Esophagus squamous epithelium (tissue), 5 donors: Measurements from ENCODE around the gene COA8. TPM values are rescaled to one million over a fixed set of nuclear protein-coding genes. Genes with fewer than 3 reads are reported as not detected.

Experiments
- DNase-seq: peaks from one replicate; lab custom pipeline; 2025; lab: John Stamatoyannopoulos, UW
- H3K27ac ChIP-seq, 4 donors: fragments of 200-600 bp; sonication (generic); one replicate each; pipeline ENCODE4 v1.5.1; 2016 to 2019; ENCODE audit warnings: mild to moderate bottlenecking in 1 of 4
- H3K27me3 ChIP-seq, 4 donors: fragments of 200-600 bp; sonication (generic); 1 replicate in 3 of 4; 2 replicates in 1 of 4; pipeline versions ENCODE4 v1.5.1 to v1.6.0; 2017 to 2021; ENCODE audit warnings: antibody characterized with exemption in 1 of 4
- H3K36me3 ChIP-seq, 3 donors: fragments of 200-600 bp; sonication (generic); one replicate each; pipeline ENCODE4 v1.5.1; 2016 to 2019
- H3K4me1 ChIP-seq, 3 donors: fragments of 200-600 bp; sonication (generic); one replicate each; pipeline ENCODE4 v1.5.1; 2017 to 2019
- H3K4me3 ChIP-seq, 4 donors: fragments of 200-600 bp; sonication (generic); 1 replicate in 3 of 4; 2 replicates in 1 of 4; pipeline ENCODE4 v1.5.1; 2016 to 2019; ENCODE audit warnings: mild to moderate bottlenecking in 2 of 4, moderate library complexity in 1 of 4
- H3K9me3 ChIP-seq, 3 donors: fragments of 200-600 bp; sonication (generic); one replicate each; pipeline ENCODE4 v1.5.1; 2016 to 2019
- POLR2A ChIP-seq, 4 donors: fragments of 450-650 bp; IDR thresholded peaks; one replicate each; pipeline ENCODE4 v1.6.1; 2017; ENCODE audit warnings: antibody characterized with exemption in 4 of 4, mild to moderate bottlenecking in 4 of 4, moderate library complexity in 3 of 4
- WGBS, 2 donors: methylation state at CpG; one replicate each; pipeline ENCODE4 v1.1.5; 2018; 5-methylcytosine and 5-hydroxymethylcytosine counted together
- intact Hi-C: fragments of 100-400 bp; cut with DNase I; formaldehyde crosslinking; loops from one replicate; pipeline ENCODE4 v1.15.0; 2022
- total RNA-seq, 4 donors: library from RNA; depleted of rRNA; stranded (reverse); fragments of >200 nt; gene quantifications; one replicate each; pipeline ENCODE4 v1.1.0, GENCODE V29; 2016
- TF ChIP-seq, protein P1 (sequence below), 6 experiments: fragments of 450-650 bp in 4 of 6; fragments of 200-600 bp in 2 of 6; sonication (generic) in 2 of 6; IDR thresholded peaks; one replicate each; pipeline ENCODE4 v1.5.1; 2016 to 2019; ENCODE audit warnings: antibody characterized with exemption in 6 of 6, mild to moderate bottlenecking in 4 of 6, moderate library complexity in 4 of 6
- donor health status: DM: yes; HTN: yes; CAD: no.

The COA8 gene
- total RNA-seq, 4 donors from 2014 or later = 18.2 to 28.7 (median 22.7) TPM

DNA sequence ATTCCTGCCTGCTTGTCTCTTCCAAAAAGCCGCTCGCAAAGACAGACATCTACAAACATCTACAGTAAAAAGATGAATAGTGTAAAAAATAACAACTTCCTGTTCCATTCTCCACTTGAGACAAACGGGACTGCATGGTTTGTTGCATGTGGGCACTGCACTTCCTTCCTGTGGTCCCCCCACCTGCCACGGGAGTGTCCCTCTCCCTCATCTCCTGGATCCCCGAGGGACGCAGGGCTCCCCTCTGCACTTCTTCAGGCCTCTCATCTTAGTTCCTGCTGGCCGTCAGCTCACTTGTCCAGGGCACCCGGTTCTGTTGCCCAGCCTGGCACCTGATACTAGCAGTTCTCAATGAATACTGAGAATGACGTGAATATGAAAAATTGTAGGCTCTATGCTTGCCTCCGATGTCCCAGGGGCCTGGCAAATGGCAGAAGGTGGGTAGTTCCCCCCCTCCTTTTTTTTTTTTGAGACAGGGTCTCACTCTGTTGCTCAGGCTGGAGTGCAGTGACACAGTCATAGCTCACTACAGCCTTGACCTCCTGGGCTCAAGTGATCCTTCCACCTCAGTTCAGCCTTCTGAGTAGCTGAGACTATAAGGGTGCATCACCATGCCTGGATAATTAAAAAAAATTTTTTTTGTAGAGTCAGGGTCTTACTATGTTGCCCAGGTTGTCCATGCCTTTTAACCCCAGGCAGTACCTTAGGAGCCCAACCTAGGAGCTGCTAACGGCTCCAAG, 62.8 kb downstream of the COA8 start:
- Histone ChIP-seq H3K4me3 (peak overlapping the region in 1 of 4 donors; percentile 32), H3K36me3 (no peaks in the 10 kb centered on the region), H3K27me3 (no peaks in the 10 kb centered on the region), H3K9me3 (no peaks in the 10 kb centered on the region), H3K4me1 (peaks cover 30 to 60% (median 34%) of the 10 kb centered on the region in 3 donors), H3K27ac (peak overlapping the region; percentile 66 to 86 (median 80))
- DNase-seq = no peak
- WGBS, 2 donors = 37 to 40% methylated on average over 9 to 10 of the region's 11 CpGs
- TF ChIP-seq POLR2A (IDR thresholded peaks at IDR 0.05) = no peak
- TF ChIP-seq, protein P1, sequence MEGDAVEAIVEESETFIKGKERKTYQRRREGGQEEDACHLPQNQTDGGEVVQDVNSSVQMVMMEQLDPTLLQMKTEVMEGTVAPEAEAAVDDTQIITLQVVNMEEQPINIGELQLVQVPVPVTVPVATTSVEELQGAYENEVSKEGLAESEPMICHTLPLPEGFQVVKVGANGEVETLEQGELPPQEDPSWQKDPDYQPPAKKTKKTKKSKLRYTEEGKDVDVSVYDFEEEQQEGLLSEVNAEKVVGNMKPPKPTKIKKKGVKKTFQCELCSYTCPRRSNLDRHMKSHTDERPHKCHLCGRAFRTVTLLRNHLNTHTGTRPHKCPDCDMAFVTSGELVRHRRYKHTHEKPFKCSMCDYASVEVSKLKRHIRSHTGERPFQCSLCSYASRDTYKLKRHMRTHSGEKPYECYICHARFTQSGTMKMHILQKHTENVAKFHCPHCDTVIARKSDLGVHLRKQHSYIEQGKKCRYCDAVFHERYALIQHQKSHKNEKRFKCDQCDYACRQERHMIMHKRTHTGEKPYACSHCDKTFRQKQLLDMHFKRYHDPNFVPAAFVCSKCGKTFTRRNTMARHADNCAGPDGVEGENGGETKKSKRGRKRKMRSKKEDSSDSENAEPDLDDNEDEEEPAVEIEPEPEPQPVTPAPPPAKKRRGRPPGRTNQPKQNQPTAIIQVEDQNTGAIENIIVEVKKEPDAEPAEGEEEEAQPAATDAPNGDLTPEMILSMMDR (IDR thresholded peaks at IDR 0.05) = no peak
- intact Hi-C loops = loop anchor here (10.0 kb wide), 1 partner anchor 51 kb away; no protein-coding TSS in a partner anchor

DNA sequence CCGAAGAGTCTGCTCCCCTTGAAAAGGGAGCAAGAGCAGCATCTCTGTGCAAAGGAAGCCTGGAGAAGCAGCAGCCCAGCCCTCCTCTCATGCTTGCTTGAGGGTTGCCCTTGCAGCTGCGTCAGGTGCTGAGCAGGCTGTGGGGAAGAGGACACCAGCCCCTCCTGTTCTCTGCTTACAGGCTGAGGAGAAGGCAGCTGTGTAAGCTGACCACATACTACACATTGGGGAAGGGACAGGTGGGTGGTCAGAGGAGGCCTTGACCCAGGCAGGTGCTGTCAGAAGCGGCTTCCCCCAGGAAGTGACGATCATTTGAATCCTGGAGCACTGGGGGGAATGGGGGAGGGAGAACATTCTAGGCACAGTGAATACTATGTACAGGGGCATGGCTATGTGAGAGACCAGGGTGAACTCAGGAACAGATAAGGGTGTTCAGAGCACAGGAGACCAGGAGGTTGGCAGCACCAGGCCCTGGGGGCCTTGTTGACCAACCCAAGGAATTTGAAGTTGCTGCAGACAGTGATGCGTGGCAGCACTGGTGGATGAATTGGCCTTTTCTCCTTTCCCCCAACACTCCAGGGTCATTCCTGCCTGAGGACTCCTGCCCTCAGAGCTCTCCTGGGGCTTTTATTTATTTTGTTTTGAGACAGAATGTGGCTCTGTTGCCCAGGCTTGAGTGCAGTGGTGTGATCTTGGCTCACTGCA, 63.5 kb downstream of the COA8 start:
- TF ChIP-seq POLR2A (IDR thresholded peaks at IDR 0.05) = no peak
- TF ChIP-seq, protein P1 (IDR thresholded peaks at IDR 0.05) = no peak
- H3K36me3 ChIP-seq = peaks cover 0 to 3% (median 0%) of the 10 kb centered on the region in 3 donors
- peaks cover 37 to 67% (median 39%) of the 10 kb centered on the region in 3 donors for H3K4me1 ChIP-seq
- intact Hi-C loops = loop anchor here (10.0 kb wide), 1 partner anchor 51 kb away; no protein-coding TSS in a partner anchor
- no peaks in the 10 kb centered on the region for H3K27me3 ChIP-seq
- WGBS, 2 donors = 60 to 94% methylated on average over 1 to 5 of the region's 5 CpGs
- DNase-seq = no peak
- H3K4me3 ChIP-seq = no peak overlapping the region
- no peaks in the 10 kb centered on the region for H3K9me3 ChIP-seq
- H3K27ac ChIP-seq = peak overlapping the region in 2 of 4 donors; percentile 80 to 81

DNA sequence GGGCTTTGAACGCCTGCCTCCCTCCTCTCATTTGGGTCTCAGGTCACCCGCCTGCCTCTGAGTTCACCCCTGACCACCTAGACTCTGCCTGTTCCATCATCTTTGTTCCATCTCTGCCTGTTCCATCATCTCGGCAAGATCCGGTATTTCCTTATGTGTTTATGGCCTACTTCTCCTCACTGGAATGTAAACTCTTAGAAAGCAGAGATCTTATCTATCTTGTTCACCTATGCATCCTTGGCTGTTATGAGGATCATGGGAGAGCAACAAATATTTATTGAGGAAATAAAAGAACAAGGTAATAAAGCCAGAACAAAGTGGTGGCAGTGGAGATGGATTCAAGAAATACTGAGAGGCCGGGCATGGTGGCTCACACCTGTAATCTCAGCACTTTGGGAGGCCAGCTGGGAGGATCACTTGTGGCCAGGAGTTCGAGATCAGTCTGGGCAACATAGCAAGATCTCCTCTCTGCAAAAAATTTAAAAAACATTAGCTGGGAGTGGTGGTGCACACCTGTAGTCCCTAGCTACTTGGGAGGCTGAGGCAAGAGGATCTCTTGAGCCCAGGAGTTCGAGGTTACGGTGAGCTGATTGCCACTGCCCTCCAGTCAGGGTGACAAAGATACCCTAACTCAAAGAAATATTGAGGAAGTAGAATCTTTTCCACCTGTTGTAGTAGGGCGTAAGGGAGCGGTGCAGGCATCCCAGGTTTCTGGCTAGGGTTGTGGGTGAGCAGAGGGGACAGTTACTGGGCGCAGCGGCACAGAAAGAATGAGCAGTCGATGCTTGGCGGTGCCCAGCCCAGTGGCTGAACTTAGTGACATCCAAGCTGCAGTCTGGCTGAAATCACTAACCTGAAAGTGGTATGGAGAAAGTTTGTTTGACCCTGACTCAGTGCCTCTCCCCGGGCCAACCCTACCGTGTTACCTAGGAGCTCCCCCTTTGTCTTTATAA, 64.6 kb downstream of the COA8 start:
- peak overlapping the region; percentile 98 to 100 (median 98) for H3K27ac ChIP-seq
- DNase-seq = no peak
- H3K4me1 ChIP-seq = peaks cover 39 to 78% (median 44%) of the 10 kb centered on the region in 3 donors
- no peaks in the 10 kb centered on the region for H3K27me3 ChIP-seq
- TF ChIP-seq, protein P1 (IDR thresholded peaks at IDR 0.05) = no peak
- no peak for TF ChIP-seq POLR2A (IDR thresholded peaks at IDR 0.05)
- 81 to 89% methylated on average over 14 to 15 of the region's 16 CpGs for WGBS, 2 donors
- H3K9me3 ChIP-seq = no peaks in the 10 kb centered on the region
- no peak overlapping the region for H3K4me3 ChIP-seq
- intact Hi-C loops = loop anchor here (10.0 kb wide), 1 partner anchor 53 kb away; no protein-coding TSS in a partner anchor
- peaks cover 0 to 13% (median 0%) of the 10 kb centered on the region in 3 donors for H3K36me3 ChIP-seq

DNA sequence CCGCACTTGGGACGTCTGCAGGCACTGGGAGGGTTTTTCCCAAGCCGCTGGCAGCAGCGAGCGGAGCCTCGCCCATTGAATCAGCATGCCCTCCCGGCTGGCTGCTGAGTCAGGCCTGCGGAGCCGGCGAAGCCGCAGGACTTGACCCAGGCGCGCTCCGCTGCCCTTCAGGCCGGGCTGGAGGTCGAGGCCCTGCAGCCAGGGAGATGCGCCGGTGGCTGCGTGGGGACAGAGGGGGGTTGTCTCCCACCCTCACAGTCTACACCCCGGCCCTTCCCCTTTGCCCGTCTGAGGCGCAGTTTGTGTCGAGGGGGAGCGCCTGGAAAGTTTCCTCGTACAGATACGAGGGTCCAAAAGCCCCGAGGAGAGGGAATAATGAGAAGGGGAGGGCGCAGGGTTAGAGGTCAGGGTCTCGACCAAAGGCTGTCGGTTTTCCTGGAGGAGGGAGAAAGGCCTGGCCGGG, 65.5 kb downstream of the COA8 start:
- TF ChIP-seq, protein P1 (IDR thresholded peaks at IDR 0.05) = no peak
- TF ChIP-seq POLR2A (IDR thresholded peaks at IDR 0.05) = peak in 2 of 4 donors; percentile 70 to 82
- Histone ChIP-seq H3K4me1 (peaks cover 39 to 85% (median 52%) of the 10 kb centered on the region in 3 donors), H3K4me3 (peak overlapping the region; percentile 89 to 100 (median 90)), H3K27ac (peak overlapping the region; percentile 98 to 100 (median 98)), H3K27me3 (no peaks in the 10 kb centered on the region), H3K9me3 (no peaks in the 10 kb centered on the region), H3K36me3 (peaks cover 0 to 23% (median 0%) of the 10 kb centered on the region in 3 donors)
- DNase-seq = no peak
- 0 to 1% methylated on average over 2 to 14 of the region's 31 CpGs for WGBS, 2 donors
- intact Hi-C loops = loop anchor here (10.0 kb wide), 1 partner anchor 53 kb away; no protein-coding TSS in a partner anchor
